NCI-H2227 (cell line): ENCODE results near the gene ELANE.
A peak's percentile ranks its signal among the peaks of the same experiment; 100 is the strongest.

Source experiments
- DNase-seq: peaks from one replicate; lab custom pipeline; 2025; ENCODE audit not compliant: unreplicated experiment; lab: John Stamatoyannopoulos, UW

The ELANE gene

GRCh38 chr19:892894-893689 lies 41.0 kb downstream of the ELANE start, which contains the start of the genes MED16 and RNU6-9:
MED16 (minus strand) TSS chr19:893187; CDS start chr19:891131, 2,056 bp downstream.
RNU6-9 (plus strand) TSS chr19:893484.
- peak; percentile 92 for DNase-seq

GRCh38 chr19:896434-896833 lies 44.3 kb downstream of the ELANE start:
- DNase-seq, result no peak

- DNase-seq, result no peak
Observed at GRCh38 chr19:896999-897398, 44.9 kb downstream of the ELANE start.

GRCh38 chr19:897442-898039 lies 45.4 kb downstream of the ELANE start:
- no peak for DNase-seq

- peak; percentile 81 for DNase-seq
Observed at GRCh38 chr19:898663-899062, 46.6 kb downstream of the ELANE start.

GRCh38 chr19:899336-900042 lies 47.4 kb downstream of the ELANE start:
- DNase-seq, result no peak

GRCh38 chr19:900043-900301 lies 47.9 kb downstream of the ELANE start:
- DNase-seq, result no peak

- DNase-seq, result no peak
Observed at GRCh38 chr19:900302-901111, 48.4 kb downstream of the ELANE start.

GRCh38 chr19:901216-902092 lies 49.4 kb downstream of the ELANE start:
- no peak for DNase-seq

GRCh38 chr19:902093-902370 lies 49.9 kb downstream of the ELANE start:
- DNase-seq, result no peak

GRCh38 chr19:902446-903226 lies 50.5 kb downstream of the ELANE start:
- no peak for DNase-seq

GRCh38 chr19:903266-903797 lies 51.2 kb downstream of the ELANE start:
- peak; percentile 71 for DNase-seq

GRCh38 chr19:904545-904944 lies 52.4 kb downstream of the ELANE start:
- no peak for DNase-seq
